ENCODE results near the gene ANKH.

ANKH gene

GRCh38 chr5:14743601-14744295 lies 127.8 kb downstream of the ANKH start:
- DNase-seq (ENCODE audit: low spot score): no peak
- Histone ChIP-seq H3K4me3 (no peak overlapping the region), H3K27ac (no peak overlapping the region)
- no peak for TF ChIP-seq CTCF (IDR thresholded peaks at IDR 0.05)

- no peak overlapping the region for H3K4me3 ChIP-seq
- no peak for TF ChIP-seq CTCF (IDR thresholded peaks at IDR 0.05)
- no peak overlapping the region for H3K27ac ChIP-seq
- no peak for DNase-seq (ENCODE audit: low spot score)
Observed at GRCh38 chr5:14742498-14742897, 129.1 kb downstream of the ANKH start.

- Histone ChIP-seq H3K27ac (no peak overlapping the region), H3K4me3 (no peak overlapping the region)
- no peak for TF ChIP-seq CTCF (IDR thresholded peaks at IDR 0.05)
- no peak for DNase-seq (ENCODE audit: low spot score)
Observed at GRCh38 chr5:14741801-14742440, 129.7 kb downstream of the ANKH start.

GRCh38 chr5:14741131-14741530 lies 130.4 kb downstream of the ANKH start:
- TF ChIP-seq CTCF (IDR thresholded peaks at IDR 0.05): no peak
- DNase-seq (ENCODE audit: low spot score): no peak

GRCh38 chr5:14739981-14740380 lies 131.6 kb downstream of the ANKH start:
- peak overlapping the region in 1 of 2 donors; percentile 33 for H3K27ac ChIP-seq
- no peak for DNase-seq (ENCODE audit: low spot score)

More at GRCh38 chr5:14741131-14741530, 130.4 kb downstream of the ANKH start:
- Histone ChIP-seq H3K27ac (no peak overlapping the region), H3K4me3 (no peak overlapping the region)

GRCh38 chr5:14739538-14739937 lies 132.0 kb downstream of the ANKH start:
- Histone ChIP-seq H3K27ac (no peak overlapping the region), H3K4me3 (no peak overlapping the region)
- no peak for TF ChIP-seq CTCF (IDR thresholded peaks at IDR 0.05)
- no peak for DNase-seq (ENCODE audit: low spot score)

More at GRCh38 chr5:14739981-14740380, 131.6 kb downstream of the ANKH start:
- no peak overlapping the region for H3K4me3 ChIP-seq
- no peak for TF ChIP-seq CTCF (IDR thresholded peaks at IDR 0.05)

GRCh38 chr5:14738050-14738449 lies 133.5 kb downstream of the ANKH start:
- H3K27ac ChIP-seq: no peak overlapping the region
- H3K4me3 ChIP-seq: no peak overlapping the region
- TF ChIP-seq CTCF (IDR thresholded peaks at IDR 0.05): no peak
- no peak for DNase-seq (ENCODE audit: low spot score)
